HK-2 (cell line): ENCODE results near the gene TNNC2.

ENCODE experiments used
- DNase-seq: peaks from one replicate; pipeline ENCODE4 v3.0.0-alpha.2; 2018; ENCODE audit not compliant: unreplicated experiment

Gene TNNC2

GRCh38 chr20:45781391-45781931 is 45.7 kb downstream of the TNNC2 start:
- peak; percentile 67 for DNase-seq

- no peak for DNase-seq
Measured at GRCh38 chr20:45780159-45780558, 47.0 kb downstream of the TNNC2 start.

- DNase-seq, result peak; percentile 91
Measured at GRCh38 chr20:45779011-45779915, 47.8 kb downstream of the TNNC2 start.

- no peak for DNase-seq
Measured at GRCh38 chr20:45776931-45777330, 50.2 kb downstream of the TNNC2 start.

- no peak for DNase-seq
Measured at GRCh38 chr20:45775411-45775810, 51.7 kb downstream of the TNNC2 start.

GRCh38 chr20:45774945-45775344 is 52.2 kb downstream of the TNNC2 start:
- DNase-seq, result no peak
